GM15510 (cell line): ENCODE data around the gene VWA1.
A peak's percentile ranks its signal among the peaks of the same experiment; 100 is the strongest.

Source experiments
- POLR2A ChIP-seq: IDR thresholded peaks from 3 replicates; pipeline ENCODE4 v1.6.1; 2011; ENCODE audit warnings: borderline replicate concordance; ENCODE audit not compliant: insufficient read length; ENCODE audit errors: extremely low read depth

The VWA1 gene

GRCh38 chr1:1462318-1462966, 27.0 kb downstream of the VWA1 start:
- TF ChIP-seq POLR2A, result no peak

DNA sequence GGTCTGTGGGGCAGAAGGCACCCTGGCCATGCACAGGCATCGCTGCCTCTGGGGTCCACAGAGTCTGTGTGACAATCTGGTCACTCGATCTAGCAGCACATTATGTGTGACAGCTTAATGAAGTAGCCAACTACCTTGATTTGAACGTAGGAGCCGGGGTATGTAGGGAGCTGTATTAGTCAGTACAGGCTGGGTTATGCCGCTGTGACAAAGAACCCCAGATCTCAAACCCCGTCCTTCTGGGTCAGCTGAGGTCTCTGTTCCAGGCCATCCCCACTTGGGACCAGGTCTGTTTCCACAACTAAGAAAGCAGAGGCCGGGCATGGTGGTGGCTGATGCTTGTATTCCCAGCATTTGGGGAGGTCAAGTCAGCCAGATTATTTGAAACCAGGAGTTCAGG, 27.8 kb downstream of the VWA1 start:
- TF ChIP-seq POLR2A, result no peak

- no peak for TF ChIP-seq POLR2A
Observed at GRCh38 chr1:1470626-1471388, 35.3 kb downstream of the VWA1 start.

GRCh38 chr1:1471389-1472052, 36.0 kb downstream of the VWA1 start, which contains the start of gene ATAD3B:
TSS of gene ATAD3B (plus strand) at chr1:1471765. CDS start at chr1:1471885, 120 bp downstream.
- TF ChIP-seq POLR2A, result peak; percentile 68

GRCh38 chr1:1477206-1477605, 41.7 kb downstream of the VWA1 start:
- TF ChIP-seq POLR2A, result no peak

- TF ChIP-seq POLR2A, result no peak
Observed at GRCh38 chr1:1479547-1480487, 44.3 kb downstream of the VWA1 start.

GRCh38 chr1:1482856-1483255, 47.4 kb downstream of the VWA1 start:
- no peak for TF ChIP-seq POLR2A

DNA sequence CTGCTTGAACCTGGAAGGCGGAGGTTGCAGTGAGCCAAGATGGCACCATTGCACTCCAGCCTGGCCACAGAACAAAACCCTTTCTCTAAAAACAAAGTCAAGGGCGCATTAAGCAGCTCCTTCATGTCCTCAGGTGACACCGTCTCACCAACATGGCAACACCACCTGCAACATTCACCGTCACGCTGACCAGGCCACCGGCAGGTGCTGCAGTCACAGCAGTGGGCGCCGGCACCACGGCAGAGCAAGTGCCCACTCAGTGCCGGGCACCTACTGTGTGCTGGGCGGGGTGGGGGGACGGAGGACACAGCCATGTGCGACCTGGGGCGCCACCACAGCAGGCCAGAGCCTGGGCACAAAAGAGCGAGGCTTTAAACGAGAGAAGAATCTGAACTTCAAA, 48.2 kb downstream of the VWA1 start:
- no peak for TF ChIP-seq POLR2A

DNA sequence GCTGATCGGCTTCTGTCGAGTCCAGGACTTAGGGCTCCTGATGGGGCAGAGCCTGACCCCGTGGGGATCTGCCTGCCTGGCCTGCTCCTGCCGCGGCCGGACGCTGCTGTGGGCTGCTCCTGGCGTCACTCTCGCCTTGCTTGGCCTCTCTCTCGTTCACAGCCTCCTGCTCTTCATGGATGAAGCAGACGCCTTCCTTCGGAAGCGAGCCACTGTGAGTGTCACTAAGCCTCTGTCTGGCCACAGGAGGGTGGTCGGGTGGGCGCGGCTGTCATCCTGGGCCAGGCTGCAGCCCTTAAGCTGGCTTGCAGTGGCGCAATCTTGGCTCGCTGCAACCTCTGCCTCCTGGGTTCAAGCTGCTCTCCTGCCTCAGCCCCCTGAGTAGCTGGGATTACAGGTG, 52.2 kb downstream of the VWA1 start:
- TF ChIP-seq POLR2A, result no peak

DNA sequence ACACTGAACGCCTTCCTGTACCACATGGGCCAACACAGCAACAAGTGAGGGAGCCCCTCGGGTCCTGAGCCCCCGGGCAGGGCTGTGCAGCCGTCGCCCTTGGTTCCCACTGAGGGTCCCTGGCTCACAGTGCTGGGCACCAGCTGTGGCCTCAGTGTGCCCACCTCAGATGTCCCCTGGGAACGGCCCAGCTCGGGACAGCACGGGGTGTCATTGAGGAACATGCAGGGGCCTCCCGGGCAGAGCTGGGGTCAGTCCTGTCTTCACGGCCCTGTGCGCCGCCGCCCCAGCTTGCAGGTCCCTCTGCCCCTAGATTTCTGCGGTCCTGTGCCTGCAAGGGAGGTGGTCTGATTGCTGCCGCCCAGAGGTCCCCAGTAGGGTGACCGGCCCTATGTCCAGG, 53.7 kb downstream of the VWA1 start:
- TF ChIP-seq POLR2A, result no peak

DNA sequence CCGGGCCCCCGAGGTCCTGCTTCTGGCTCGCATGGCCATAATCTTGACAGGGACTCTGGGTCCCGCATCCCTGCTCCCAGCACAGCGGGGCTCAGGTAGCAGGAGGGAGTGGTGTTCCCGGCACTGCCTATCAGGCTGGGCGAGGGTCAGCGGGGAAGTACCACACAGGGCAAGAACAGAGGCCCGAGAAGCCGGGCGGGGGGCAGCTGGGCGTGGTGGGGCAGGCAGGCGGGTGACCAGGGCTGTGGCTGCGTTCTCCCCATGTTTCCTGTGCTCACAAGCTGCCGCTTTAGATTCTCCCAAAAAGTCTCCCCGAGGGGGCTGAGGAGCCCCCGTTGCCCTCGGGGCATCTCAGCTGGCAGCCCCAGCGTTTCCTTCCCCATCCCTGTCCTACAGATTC, 54.4 kb downstream of the VWA1 start:
- no peak for TF ChIP-seq POLR2A

GRCh38 chr1:1490633-1491230, 55.2 kb downstream of the VWA1 start:
- no peak for TF ChIP-seq POLR2A

DNA sequence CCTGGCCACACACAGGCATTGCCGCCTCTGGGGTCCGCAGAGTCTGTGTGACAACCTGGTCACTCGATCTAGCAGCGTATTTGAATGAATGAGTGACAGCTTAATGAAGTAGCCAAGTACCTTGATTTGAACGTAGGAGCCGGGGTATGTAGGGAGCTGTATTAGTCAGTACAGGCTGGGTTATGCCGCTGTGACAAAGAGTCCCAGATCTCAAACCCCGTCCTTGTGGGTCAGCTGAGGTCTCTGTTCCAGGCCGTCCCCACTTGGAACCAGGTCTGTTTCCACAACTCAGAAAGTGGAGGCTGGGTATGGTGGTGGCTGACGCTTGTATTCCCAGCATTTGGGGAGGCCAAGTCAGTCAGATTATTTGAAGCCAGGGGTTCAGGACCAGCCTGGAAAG, 56.1 kb downstream of the VWA1 start:
- TF ChIP-seq POLR2A, result no peak
